Measurements from ENCODE around the gene NR2E1.

DNA sequence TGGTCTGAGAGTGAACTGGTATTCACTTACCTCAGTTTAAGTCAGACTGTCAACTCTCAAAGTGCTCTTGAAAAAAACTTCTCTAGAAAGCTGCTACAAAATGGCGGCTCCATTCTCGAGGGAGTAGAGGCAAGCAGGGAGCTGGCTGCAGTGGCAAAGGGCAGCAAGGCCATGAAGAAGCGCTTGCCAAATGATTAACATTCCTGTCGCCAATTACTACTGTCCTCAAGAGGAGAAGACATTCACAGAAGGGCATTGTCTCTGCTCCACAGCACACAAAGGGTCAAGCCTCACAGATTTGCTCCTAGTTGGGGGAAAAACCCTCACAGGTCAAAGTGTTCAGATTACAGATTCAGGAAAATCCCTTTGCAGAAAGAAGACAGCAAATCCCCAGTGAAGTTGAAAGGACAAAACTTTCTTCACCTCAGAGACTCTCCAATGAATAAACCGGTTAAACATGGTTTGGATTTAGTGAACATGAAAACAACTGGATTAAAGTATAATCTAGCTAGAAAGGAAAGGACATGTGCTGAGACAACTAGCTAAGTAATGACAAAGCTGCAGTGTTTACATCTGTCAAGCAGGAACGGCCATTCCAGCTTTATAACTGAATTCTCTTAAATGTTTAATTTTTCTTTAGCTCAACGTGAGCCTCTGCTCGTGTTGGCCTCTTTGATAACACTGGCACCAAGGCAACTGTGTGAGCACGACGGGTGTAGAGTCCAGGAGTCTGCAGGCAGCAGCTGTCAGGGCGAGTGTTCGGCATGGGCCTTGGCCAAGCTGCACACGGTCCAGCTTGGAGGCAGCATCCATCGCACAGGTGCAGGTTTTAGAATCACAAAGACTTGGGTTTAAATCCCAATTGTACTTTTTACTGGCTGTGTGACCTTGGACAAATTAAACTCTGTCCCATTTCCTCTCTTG lies 37.6 kb downstream of the NR2E1 start:
- no peak for TF ChIP-seq POLR2A (IDR thresholded peaks at IDR 0.05; ENCODE audit: low read depth, low read length)
- TF ChIP-seq POLR2AphosphoS5 (IDR thresholded peaks at IDR 0.05; ENCODE audit: low read depth, low read length) = no peak

All from GM12891 (cell line).